DOHH2 (cell line): ENCODE results near the gene AMPD3.

Experiments
- CTCF ChIP-seq: fragments of 200-600 bp; sonication (generic); IDR thresholded peaks from one replicate; pipeline ENCODE4 v1.5.1; 2014; ENCODE audit warnings: antibody characterized with exemption, mild to moderate bottlenecking, low read depth, low read length; ENCODE audit not compliant: poor library complexity, severe bottlenecking
- EZH2phosphoT487 ChIP-seq: fragments of 200-600 bp; sonication (generic); IDR thresholded peaks from 2 replicates; pipeline ENCODE4 v1.6.1; 2017; ENCODE audit warnings: borderline replicate concordance, mild to moderate bottlenecking, antibody characterized with exemption, low read length, moderate library complexity, mixed read lengths

- TF ChIP-seq CTCF: no peak
- no peak for TF ChIP-seq EZH2phosphoT487
These were observed 31.2 kb downstream of the AMPD3 start for GRCh38 chr11:10486161-10486840.
